Suppressor macrophage treated with lipopolysaccharide for 4 hours (primary cell): ENCODE data around the gene NDE1.
"Not testable (repeated sequence)": the region's sequence is repeated elsewhere in the genome, so short reads cannot be mapped to it uniquely, and the experiment has no call there.

ENCODE experiments used
- DNase-seq: peaks from one replicate; pipeline ENCODE4 v3.0.0-alpha.2; 2020

NDE1 gene

GRCh38 chr16:15652293-15653001 lies 2.4 kb downstream of the NDE1 start:
- no peak for DNase-seq

GRCh38 chr16:15653227-15653626 lies 3.2 kb downstream of the NDE1 start:
- DNase-seq, result no peak

- DNase-seq, result no peak
Observed at GRCh38 chr16:15654591-15654990, 4.5 kb downstream of the NDE1 start.

GRCh38 chr16:15655561-15655960 lies 5.5 kb downstream of the NDE1 start:
- DNase-seq, result not testable (repeated sequence)

- DNase-seq, result no peak
Observed at GRCh38 chr16:15658149-15658548, 8.1 kb downstream of the NDE1 start.

GRCh38 chr16:15658556-15658955 lies 8.5 kb downstream of the NDE1 start:
- DNase-seq, result no peak

GRCh38 chr16:15660203-15660601 lies 10.2 kb downstream of the NDE1 start:
- no peak for DNase-seq

- DNase-seq, result no peak
Observed at GRCh38 chr16:15665107-15665506, 15.1 kb downstream of the NDE1 start.

- DNase-seq, result no peak
Observed at GRCh38 chr16:15667091-15667742, 17.2 kb downstream of the NDE1 start.

GRCh38 chr16:15671530-15672117 lies 21.6 kb downstream of the NDE1 start:
- no peak for DNase-seq

- DNase-seq, result peak; percentile 7
Observed at GRCh38 chr16:15672127-15672513, 22.1 kb downstream of the NDE1 start.

- DNase-seq, result peak; percentile 94
Observed at GRCh38 chr16:15672514-15673167, 22.6 kb downstream of the NDE1 start.

GRCh38 chr16:15674571-15674970 lies 24.5 kb downstream of the NDE1 start:
- DNase-seq, result no peak

GRCh38 chr16:15676506-15676905 lies 26.5 kb downstream of the NDE1 start:
- DNase-seq, result no peak

GRCh38 chr16:15677447-15677846 lies 27.4 kb downstream of the NDE1 start:
- no peak for DNase-seq

GRCh38 chr16:15682105-15682570 lies 32.1 kb downstream of the NDE1 start:
- peak; percentile 81 for DNase-seq

GRCh38 chr16:15686287-15686686 lies 36.2 kb downstream of the NDE1 start:
- no peak for DNase-seq

GRCh38 chr16:15689290-15689689 lies 39.2 kb downstream of the NDE1 start:
- DNase-seq, result no peak

GRCh38 chr16:15690296-15690695 lies 40.3 kb downstream of the NDE1 start:
- no peak for DNase-seq

GRCh38 chr16:15691046-15691445 lies 41.0 kb downstream of the NDE1 start:
- DNase-seq, result no peak

GRCh38 chr16:15692508-15692907 lies 42.5 kb downstream of the NDE1 start:
- not testable (repeated sequence) for DNase-seq

GRCh38 chr16:15694499-15694898 lies 44.5 kb downstream of the NDE1 start:
- no peak for DNase-seq

- DNase-seq, result no peak
Observed at GRCh38 chr16:15699819-15700218, 49.8 kb downstream of the NDE1 start.

- DNase-seq, result no peak
Observed at GRCh38 chr16:15701367-15701766, 51.3 kb downstream of the NDE1 start.
